Dendritic cell treated with granulocyte-macrophage colony-stimulating factor and Interleukin-4, amounts not matched to agents 40 ng/mL and 50 ng/mL, for 4 days (primary cell): ENCODE results near the gene TNS3.

ENCODE experiments used
- H3K27ac Mint-ChIP-seq: one replicate; pipeline ENCODE4 v1.8.0; 2022; ENCODE audit warnings: mild to moderate bottlenecking, mixed read lengths
- H3K27me3 Mint-ChIP-seq: one replicate; pipeline ENCODE4 v1.8.0; 2022; ENCODE audit warnings: mild to moderate bottlenecking, mixed read lengths
- H3K36me3 Mint-ChIP-seq: one replicate; pipeline ENCODE4 v1.8.0; 2022; ENCODE audit warnings: low read depth, mixed read lengths
- H3K4me1 Mint-ChIP-seq: one replicate; pipeline ENCODE4 v1.8.0; 2022; ENCODE audit warnings: low read depth, mixed read lengths
- H3K4me3 Mint-ChIP-seq: one replicate; pipeline ENCODE4 v1.8.0; 2022; ENCODE audit warnings: mild to moderate bottlenecking, moderate library complexity, mixed read lengths
- H3K9me3 Mint-ChIP-seq: one replicate; pipeline ENCODE4 v1.8.0; 2022; ENCODE audit warnings: mixed read lengths
- intact Hi-C: fragments of 100-400 bp; cut with micrococcal nuclease; formaldehyde crosslinking; loops from one replicate; pipeline ENCODE4 v1.15.0; 2022

TNS3 gene

DNA sequence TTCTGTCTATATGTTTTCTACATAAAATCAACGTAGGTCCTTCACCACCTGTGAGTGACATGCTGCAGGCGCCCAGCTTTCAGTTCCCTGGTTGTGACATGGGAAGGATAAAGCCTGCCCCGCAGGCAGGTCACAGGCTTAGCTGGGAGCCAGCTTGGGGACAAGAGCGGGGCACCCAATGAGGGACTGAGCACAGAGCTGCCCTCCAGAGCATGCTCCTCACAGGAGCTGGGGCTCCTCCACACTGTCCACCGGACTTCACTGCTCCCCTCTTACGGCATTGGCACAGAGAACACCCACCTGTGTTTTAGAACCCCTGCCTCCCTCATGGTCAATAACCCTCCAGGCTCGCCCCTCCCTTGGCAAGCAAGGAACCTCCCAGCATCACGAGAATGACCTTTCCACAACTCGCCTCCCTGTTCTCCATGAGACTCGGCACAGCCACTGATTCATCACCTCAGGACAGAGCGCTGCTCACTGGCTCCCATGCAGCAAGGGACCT lies 187.1 kb downstream of the TNS3 start:
- H3K9me3 Mint-ChIP-seq, result peaks cover 12% of the 10 kb centered on the region
- H3K27me3 Mint-ChIP-seq, result no peaks in the 10 kb centered on the region
- intact Hi-C loops, result no loop called here
- peaks cover 99% of the 10 kb centered on the region for H3K36me3 Mint-ChIP-seq
- H3K4me1 Mint-ChIP-seq, result peaks cover 6% of the 10 kb centered on the region
- H3K27ac Mint-ChIP-seq, result no peak overlapping the region
- H3K4me3 Mint-ChIP-seq, result no peak overlapping the region

DNA sequence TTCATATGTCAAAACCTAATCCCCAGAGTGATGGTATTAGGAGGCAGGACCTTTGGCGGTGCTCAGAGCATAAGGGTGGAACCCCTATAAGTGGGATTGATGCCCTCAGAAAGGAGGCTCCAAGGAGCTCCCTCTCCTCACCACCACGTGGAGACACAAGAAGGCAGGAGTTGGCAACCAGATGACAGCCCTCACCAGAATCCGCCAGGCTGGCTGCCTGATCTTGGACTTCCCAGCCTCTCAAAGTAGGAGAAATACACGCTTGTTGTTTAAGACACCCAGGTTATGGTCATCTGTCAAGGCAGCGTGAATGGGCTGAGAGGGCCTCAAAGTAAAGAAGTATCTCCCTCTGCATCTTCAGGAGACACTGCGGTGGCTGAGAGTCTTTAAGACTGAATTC lies 187.7 kb downstream of the TNS3 start:
- Mint-ChIP-seq H3K9me3 (peaks cover 14% of the 10 kb centered on the region), H3K36me3 (peaks cover 98% of the 10 kb centered on the region), H3K4me3 (no peak overlapping the region), H3K27ac (no peak overlapping the region), H3K27me3 (no peaks in the 10 kb centered on the region), H3K4me1 (peaks cover 6% of the 10 kb centered on the region)
- intact Hi-C loops, result no loop called here

DNA sequence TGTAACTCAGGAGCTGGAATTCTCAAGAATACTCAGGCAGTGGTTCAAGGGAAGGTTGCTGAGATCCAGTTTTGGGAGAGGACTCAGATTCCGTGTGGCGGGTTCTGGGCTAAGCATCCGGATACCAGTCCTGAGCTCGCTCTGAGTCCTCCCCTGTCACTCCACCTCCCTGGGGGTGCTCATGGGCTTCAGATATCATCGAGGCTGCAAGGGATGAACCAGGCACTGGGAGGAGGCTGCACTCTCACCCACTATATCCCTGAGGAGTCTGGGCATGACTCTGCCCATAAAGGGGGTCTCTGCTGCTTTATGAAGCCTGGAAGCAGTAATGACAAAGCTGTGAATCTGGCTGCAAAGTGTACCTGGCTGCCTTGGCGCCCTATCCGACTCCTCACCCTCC lies 188.5 kb downstream of the TNS3 start:
- no peak overlapping the region for H3K4me3 Mint-ChIP-seq
- H3K27ac Mint-ChIP-seq, result no peak overlapping the region
- peaks cover 12% of the 10 kb centered on the region for H3K4me1 Mint-ChIP-seq
- peaks cover 22% of the 10 kb centered on the region for H3K9me3 Mint-ChIP-seq
- peaks cover 98% of the 10 kb centered on the region for H3K36me3 Mint-ChIP-seq
- H3K27me3 Mint-ChIP-seq, result no peaks in the 10 kb centered on the region
- intact Hi-C loops, result no loop called here

DNA sequence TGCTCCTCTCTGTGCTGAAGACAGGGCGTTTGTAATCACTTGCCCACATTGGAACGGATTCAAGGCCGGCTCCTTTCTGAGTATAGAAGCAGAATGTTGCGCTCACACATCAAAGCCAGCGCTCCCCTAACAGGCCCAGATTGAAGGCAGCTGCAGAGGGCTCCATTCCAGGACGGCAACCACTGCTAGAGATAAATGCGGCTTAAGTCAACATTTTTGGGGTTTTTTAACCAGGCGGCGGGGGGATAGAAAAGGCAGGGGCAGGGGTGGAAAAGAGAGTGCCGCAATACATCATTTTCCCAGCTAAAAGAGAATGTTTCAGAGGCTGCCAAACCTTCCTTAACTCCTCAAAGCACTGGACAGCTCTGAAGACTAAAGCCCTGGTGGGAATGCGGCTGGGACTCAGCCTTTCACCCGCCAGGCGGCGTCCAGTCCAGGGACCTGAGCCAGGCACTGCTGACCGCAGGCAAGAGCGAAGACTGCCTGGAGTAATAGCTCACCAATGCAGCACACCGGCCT lies 189.6 kb downstream of the TNS3 start:
- intact Hi-C loops, result no loop called here
- Mint-ChIP-seq H3K27ac (no peak overlapping the region), H3K27me3 (no peaks in the 10 kb centered on the region), H3K4me3 (no peak overlapping the region), H3K4me1 (peaks cover 12% of the 10 kb centered on the region), H3K9me3 (peaks cover 24% of the 10 kb centered on the region), H3K36me3 (peaks cover 98% of the 10 kb centered on the region)

DNA sequence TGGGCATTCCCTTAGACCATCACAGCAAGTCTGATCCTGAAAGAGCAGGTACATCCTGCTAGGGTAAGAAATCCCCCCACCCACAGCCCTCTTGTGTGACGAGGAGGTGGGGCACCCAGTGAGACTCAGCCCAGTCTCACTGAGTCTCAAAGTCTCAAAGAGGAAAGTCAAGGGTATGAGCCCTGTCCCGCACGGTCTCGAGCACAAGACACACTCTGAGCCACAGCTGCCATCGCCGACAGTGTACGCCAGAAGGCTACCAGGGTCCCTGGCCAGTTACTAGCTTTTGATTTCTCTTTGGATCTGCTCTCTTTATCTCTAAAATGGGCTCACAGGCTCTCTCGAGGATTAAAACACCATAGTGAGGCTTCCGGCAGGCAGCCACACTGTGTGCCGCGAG lies 190.2 kb downstream of the TNS3 start:
- Mint-ChIP-seq H3K27ac (no peak overlapping the region), H3K9me3 (peaks cover 24% of the 10 kb centered on the region), H3K4me1 (peaks cover 12% of the 10 kb centered on the region), H3K27me3 (no peaks in the 10 kb centered on the region), H3K36me3 (peaks cover 98% of the 10 kb centered on the region), H3K4me3 (no peak overlapping the region)
- intact Hi-C loops, result no loop called here

DNA sequence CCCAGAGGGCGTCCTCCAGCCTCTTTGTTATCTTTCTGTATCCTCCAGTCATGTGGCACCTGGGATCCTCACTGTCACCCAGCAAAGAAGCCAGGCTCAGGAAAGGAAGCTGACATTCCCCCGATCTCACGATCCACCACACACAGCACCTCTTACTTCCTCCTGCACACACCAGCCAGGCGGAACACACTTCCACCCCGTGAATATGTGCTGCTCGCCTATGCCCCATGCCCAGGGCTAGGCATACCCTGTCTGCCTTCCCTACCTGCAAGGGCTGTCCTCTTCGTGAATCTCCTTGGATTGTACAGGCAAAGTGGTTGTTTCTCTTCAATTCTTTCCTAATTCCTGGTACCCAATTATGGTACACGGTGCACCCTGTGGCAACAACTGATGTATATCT lies 191.0 kb downstream of the TNS3 start:
- Mint-ChIP-seq H3K27me3 (no peaks in the 10 kb centered on the region), H3K4me1 (peaks cover 12% of the 10 kb centered on the region), H3K36me3 (peaks cover 98% of the 10 kb centered on the region), H3K27ac (no peak overlapping the region), H3K4me3 (no peak overlapping the region), H3K9me3 (peaks cover 24% of the 10 kb centered on the region)
- intact Hi-C loops, result no loop called here

DNA sequence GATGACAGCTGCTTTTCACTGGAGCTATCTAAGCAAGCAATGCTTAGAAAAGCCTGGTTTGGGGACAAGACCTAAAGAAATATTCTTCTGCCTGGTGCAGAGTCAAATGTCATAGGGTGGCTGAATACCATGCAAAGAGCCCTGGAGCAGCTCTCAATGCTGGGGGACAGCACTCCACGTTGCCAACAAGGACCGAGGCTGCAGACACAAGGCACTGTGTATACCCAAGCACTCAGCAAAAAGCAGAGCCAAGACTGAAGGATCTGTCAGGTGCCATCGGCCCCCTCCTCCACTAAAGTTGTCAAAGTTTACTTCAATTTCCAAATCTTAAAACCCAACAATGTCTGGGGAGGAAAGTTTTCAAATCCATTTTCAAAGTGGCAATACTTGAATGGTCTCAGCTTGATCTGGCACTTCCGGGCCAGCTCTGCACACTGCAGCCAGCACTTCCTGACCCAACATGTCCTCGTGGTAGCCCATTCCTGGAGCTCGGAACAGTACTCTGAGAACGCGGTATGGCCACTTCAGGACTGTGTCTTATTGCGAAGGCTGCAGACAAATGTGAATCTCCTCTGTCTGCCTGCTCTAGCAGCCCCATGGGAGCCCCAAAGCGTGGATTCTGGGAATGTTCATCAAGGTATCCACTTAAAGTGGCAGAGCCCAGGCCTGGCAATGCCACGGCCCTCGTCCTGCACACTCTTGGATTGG lies 191.8 kb downstream of the TNS3 start:
- peaks cover 15% of the 10 kb centered on the region for H3K4me1 Mint-ChIP-seq
- H3K36me3 Mint-ChIP-seq, result peaks cover 98% of the 10 kb centered on the region
- no peak overlapping the region for H3K27ac Mint-ChIP-seq
- H3K9me3 Mint-ChIP-seq, result peaks cover 24% of the 10 kb centered on the region
- no peak overlapping the region for H3K4me3 Mint-ChIP-seq
- no peaks in the 10 kb centered on the region for H3K27me3 Mint-ChIP-seq
- intact Hi-C loops, result no loop called here

DNA sequence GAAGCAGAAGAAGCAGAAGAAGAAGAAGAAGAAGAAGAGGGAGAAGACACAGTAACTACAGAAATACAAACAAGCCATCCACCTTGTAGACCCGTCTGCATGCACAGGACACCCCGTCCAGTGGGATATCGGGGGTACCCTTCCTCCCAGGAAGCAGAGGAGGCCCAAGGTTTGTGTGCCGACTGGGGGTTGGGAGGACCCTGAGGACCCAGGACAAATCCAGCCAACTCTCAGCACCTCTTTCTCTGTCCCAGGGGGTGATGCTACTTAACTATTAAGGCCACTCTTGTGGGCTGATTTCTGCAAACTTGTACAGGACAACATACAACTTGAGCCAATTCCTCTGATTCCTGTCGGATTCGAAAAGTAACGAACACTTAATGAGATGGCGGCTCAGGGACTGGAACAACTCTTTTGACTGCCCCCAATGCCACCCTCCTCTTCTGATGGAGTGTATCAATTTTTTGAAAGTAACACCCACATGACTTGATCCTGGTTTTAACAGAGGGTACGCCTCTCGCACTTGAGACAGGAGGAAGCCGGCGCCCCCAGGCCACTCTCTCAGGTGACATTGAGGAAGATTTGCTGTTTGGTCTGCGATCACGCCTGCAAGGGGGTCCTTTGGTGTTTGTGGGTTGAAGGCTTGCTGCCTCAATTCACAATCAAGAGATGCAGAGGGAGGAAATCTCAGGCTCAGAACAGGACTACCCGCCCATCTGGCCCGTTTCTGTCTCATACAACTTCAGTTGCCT lies 192.6 kb downstream of the TNS3 start:
- Mint-ChIP-seq H3K36me3 (peaks cover 98% of the 10 kb centered on the region), H3K9me3 (peaks cover 24% of the 10 kb centered on the region), H3K4me1 (peaks cover 23% of the 10 kb centered on the region), H3K27me3 (no peaks in the 10 kb centered on the region), H3K27ac (peak overlapping the region; percentile 76), H3K4me3 (no peak overlapping the region)
- intact Hi-C loops, result no loop called here

DNA sequence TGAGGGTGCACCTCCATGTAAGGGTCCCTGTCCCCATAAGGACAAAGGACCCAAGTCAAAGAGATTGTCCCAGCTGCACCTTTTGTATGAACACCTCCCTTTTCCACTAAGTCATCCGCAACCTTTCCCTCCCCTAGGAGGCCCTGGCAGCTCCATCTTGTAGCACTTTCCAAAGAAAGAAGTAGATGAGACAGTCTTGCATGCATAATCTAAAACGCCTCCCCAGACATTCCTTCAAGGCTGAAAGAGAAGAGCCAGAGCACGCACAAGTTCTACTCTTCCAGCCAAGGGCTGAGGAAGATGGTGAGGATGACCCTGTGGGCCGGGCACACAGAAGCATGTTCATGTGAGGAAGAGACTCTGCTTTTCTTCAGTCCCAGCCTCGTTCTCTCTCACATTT lies 194.4 kb downstream of the TNS3 start:
- Mint-ChIP-seq H3K27ac (no peak overlapping the region), H3K4me3 (no peak overlapping the region), H3K36me3 (peaks cover 97% of the 10 kb centered on the region), H3K4me1 (peaks cover 38% of the 10 kb centered on the region), H3K9me3 (peaks cover 24% of the 10 kb centered on the region), H3K27me3 (no peaks in the 10 kb centered on the region)
- intact Hi-C loops, result no loop called here

DNA sequence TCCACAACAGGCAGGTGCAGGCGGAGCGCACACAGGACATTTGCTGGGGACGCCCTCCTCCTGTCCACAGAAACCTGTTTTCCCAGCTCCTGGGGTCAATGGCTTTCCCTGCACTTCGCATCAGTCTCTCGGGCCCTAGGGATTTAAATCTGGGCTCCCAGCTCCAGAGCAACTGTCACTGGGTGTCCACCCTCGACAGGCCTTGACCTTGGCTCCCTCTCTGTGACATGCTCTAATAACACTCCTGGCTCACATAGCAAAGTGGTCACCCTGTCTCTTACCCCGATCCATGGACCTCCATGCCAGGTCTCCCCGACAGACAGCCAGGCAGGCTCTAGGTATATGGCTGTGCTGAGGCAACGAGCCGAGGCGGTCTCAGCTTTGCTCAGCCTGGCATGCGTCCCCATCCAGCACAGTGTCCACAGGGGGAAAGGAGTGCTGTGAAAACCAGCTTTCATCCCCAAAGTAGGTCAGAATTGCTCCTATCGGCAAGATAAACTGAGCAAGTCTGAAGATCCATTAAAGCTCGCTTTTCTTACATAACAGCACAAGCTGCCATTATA lies 195.6 kb downstream of the TNS3 start:
- peaks cover 94% of the 10 kb centered on the region for H3K36me3 Mint-ChIP-seq
- intact Hi-C loops, result no loop called here
- H3K4me3 Mint-ChIP-seq, result no peak overlapping the region
- H3K27me3 Mint-ChIP-seq, result no peaks in the 10 kb centered on the region
- no peak overlapping the region for H3K27ac Mint-ChIP-seq
- H3K9me3 Mint-ChIP-seq, result peaks cover 23% of the 10 kb centered on the region
- H3K4me1 Mint-ChIP-seq, result peaks cover 38% of the 10 kb centered on the region

DNA sequence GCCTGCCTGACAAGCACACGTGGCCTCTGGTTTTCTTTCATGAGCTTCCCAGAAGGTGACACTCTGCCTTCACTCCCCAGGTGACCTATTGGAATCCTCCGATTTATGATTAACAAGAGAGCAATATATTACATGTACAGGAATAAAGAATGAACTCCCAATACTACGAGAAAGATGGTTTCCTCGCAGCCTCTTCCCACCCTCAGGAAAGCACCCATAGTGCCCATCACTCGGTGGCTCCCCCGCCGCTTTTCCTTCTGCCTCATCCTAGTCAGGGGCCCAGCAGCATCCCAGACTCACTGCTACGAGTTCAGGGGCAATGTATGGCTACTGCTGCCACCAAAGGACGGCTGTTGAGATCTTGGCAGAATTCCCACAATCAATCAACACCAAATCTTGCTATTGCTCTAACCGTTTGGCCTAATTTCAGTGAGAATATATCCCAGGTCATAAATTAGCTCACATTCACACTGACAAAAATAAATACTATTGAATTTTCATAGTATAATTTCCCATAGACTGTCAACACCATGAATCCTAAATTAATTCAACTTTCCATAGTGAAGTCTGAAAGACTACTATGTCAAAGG lies 196.3 kb downstream of the TNS3 start:
- Mint-ChIP-seq H3K27ac (no peak overlapping the region), H3K4me1 (peaks cover 34% of the 10 kb centered on the region), H3K36me3 (peaks cover 94% of the 10 kb centered on the region), H3K4me3 (no peak overlapping the region), H3K9me3 (peaks cover 15% of the 10 kb centered on the region), H3K27me3 (no peaks in the 10 kb centered on the region)
- intact Hi-C loops, result no loop called here

DNA sequence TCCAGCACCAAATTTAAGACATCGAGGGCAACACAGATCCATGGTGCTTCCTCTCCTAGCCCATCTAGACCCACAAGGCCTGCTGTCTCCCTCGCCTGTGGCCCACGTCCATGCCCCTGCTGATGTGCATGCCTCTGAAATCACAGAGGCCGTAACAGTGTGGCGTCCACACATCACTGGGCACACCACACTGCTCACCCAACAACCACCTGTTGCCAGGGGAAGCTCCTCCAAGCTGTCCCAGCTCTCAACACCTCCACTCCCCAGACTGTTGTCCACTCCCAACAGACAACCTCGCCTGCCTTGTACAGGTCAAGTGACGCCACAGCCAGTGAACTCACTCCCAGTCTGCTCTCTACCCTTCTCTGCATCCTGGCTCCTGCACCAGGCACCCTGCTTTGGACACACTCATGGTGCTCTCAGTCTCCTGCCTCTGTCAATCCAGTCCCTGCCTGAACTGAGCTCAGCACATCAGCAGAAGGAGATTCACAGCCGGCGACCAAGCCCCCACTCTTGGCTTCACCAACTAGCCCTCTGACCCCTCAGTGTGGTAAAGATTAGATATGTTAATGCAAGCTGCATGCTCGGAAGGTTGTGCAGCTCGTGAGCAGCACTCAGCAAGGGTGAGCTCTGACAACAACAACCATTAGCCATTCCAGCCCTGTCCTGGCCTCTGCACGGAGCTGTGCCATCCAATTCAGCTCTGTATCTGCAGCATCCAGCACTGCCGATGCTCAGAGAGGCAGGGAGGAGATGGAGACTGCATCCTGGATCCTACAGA lies 197.0 kb downstream of the TNS3 start:
- H3K4me3 Mint-ChIP-seq, result no peak overlapping the region

DNA sequence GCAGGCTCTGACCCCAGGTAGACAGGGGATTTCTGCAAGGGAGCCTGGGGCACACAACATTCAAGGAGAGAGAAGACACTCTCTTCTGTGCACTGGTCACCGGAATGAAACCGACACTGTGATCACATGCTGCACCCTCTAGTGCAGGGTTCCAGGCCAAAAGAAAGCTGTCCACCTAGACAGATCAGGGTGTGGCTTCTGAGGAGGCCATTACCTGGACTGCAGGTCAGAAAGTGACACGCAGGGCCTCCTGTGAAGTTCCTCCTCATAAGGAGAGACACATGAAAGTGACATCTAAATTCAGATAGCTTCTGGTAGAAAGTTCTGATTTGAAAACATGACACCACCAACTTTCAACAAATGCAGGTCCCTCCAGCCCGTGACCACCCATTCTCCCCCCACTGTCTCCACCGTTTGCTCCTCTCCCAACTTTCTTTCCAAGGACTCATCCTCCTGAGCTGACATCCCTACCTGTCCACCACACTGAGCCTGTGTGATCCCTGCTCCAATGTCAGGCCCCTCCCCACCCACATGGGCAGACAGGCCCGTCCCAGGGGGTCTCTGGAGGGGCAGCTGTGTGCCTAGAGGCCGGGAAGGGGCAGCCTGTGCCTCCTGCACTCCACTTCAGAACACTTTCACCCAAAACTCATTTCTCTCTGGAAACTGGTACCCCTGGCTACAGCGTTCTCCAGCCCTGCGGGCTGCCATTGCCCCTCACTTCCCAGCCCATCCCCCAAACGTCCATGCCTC lies 198.0 kb downstream of the TNS3 start:
- Mint-ChIP-seq H3K36me3 (peaks cover 94% of the 10 kb centered on the region), H3K27ac (no peak overlapping the region), H3K9me3 (peaks cover 7% of the 10 kb centered on the region), H3K4me1 (peaks cover 30% of the 10 kb centered on the region), H3K27me3 (no peaks in the 10 kb centered on the region), H3K4me3 (no peak overlapping the region)
- intact Hi-C loops, result no loop called here

More for the DNA sequence above, 197.0 kb downstream of the TNS3 start:
- Mint-ChIP-seq H3K27ac (no peak overlapping the region), H3K9me3 (peaks cover 11% of the 10 kb centered on the region), H3K36me3 (peaks cover 95% of the 10 kb centered on the region), H3K4me1 (peaks cover 32% of the 10 kb centered on the region), H3K27me3 (no peaks in the 10 kb centered on the region)
- intact Hi-C loops, result no loop called here
